ENCODE measurements around the gene HSPG2. TPM values are rescaled to one million over a fixed set of nuclear protein-coding genes. Genes with fewer than 3 reads are reported as not detected.

Gene HSPG2
- total RNA-seq, 1 donor: 265 TPM

- Histone ChIP-seq H3K27me3 (ENCODE audit: insufficient read depth, low read length) (no peaks in the 10 kb centered on the region), H3K4me3 (ENCODE audit: insufficient read depth, low read length) (peak overlapping the region; percentile 53), H2AFZ (ENCODE audit: low read length) (no peak overlapping the region), H3K27ac (ENCODE audit: low read depth, low read length) (peak overlapping the region; percentile 98), H3K36me3 (ENCODE audit: insufficient read depth, low read length) (peaks cover 22% of the 10 kb centered on the region), H3K9me3 (ENCODE audit: low read depth, low read length) (no peaks in the 10 kb centered on the region), H3K4me2 (ENCODE audit: insufficient read depth, low read length) (peak overlapping the region; percentile 75), H3K79me2 (ENCODE audit: insufficient read depth, low read length) (peaks cover 77% of the 10 kb centered on the region), H4K20me1 (ENCODE audit: insufficient read depth, low read length) (peaks cover 10% of the 10 kb centered on the region), H3K4me1 (ENCODE audit: insufficient read depth, low read length) (peaks cover 66% of the 10 kb centered on the region)
- no peak for DNase-seq (ENCODE audit: insufficient read length, low spot score, missing footprints)
- TF ChIP-seq CTCF (IDR thresholded peaks at IDR 0.05; ENCODE audit: extremely low read depth, low read depth, low read length): no peak
Observed at GRCh38 chr1:21933397-21934248, 3.5 kb downstream of the HSPG2 start.

GRCh38 chr1:21932127-21932526 is 5.0 kb downstream of the HSPG2 start:
- no peak for TF ChIP-seq CTCF (IDR thresholded peaks at IDR 0.05; ENCODE audit: extremely low read depth, low read depth, low read length)
- H3K79me2 ChIP-seq (ENCODE audit: insufficient read depth, low read length): peaks cover 92% of the 10 kb centered on the region
- peak overlapping the region; percentile 98 for H3K27ac ChIP-seq (ENCODE audit: low read depth, low read length)
- peaks cover 22% of the 10 kb centered on the region for H3K36me3 ChIP-seq (ENCODE audit: insufficient read depth, low read length)
- H3K9me3 ChIP-seq (ENCODE audit: low read depth, low read length): no peaks in the 10 kb centered on the region
- H2AFZ ChIP-seq (ENCODE audit: low read length): no peak overlapping the region
- peaks cover 67% of the 10 kb centered on the region for H3K4me1 ChIP-seq (ENCODE audit: insufficient read depth, low read length)
- H3K4me3 ChIP-seq (ENCODE audit: insufficient read depth, low read length): peak overlapping the region; percentile 31
- H3K27me3 ChIP-seq (ENCODE audit: insufficient read depth, low read length): no peaks in the 10 kb centered on the region
- H4K20me1 ChIP-seq (ENCODE audit: insufficient read depth, low read length): peaks cover 10% of the 10 kb centered on the region
- H3K4me2 ChIP-seq (ENCODE audit: insufficient read depth, low read length): peak overlapping the region; percentile 60
- DNase-seq (ENCODE audit: insufficient read length, low spot score, missing footprints): peak; percentile 91

- DNase-seq (ENCODE audit: insufficient read length, low spot score, missing footprints): peak; percentile 95
- Histone ChIP-seq H4K20me1 (ENCODE audit: insufficient read depth, low read length) (peaks cover 8% of the 10 kb centered on the region), H3K4me2 (ENCODE audit: insufficient read depth, low read length) (peak overlapping the region; percentile 67), H3K4me3 (ENCODE audit: insufficient read depth, low read length) (peak overlapping the region; percentile 16), H2AFZ (ENCODE audit: low read length) (no peak overlapping the region), H3K36me3 (ENCODE audit: insufficient read depth, low read length) (peaks cover 22% of the 10 kb centered on the region), H3K27ac (ENCODE audit: low read depth, low read length) (peak overlapping the region; percentile 98), H3K79me2 (ENCODE audit: insufficient read depth, low read length) (peaks cover 93% of the 10 kb centered on the region), H3K9me3 (ENCODE audit: low read depth, low read length) (no peaks in the 10 kb centered on the region), H3K27me3 (ENCODE audit: insufficient read depth, low read length) (no peaks in the 10 kb centered on the region), H3K4me1 (ENCODE audit: insufficient read depth, low read length) (peaks cover 73% of the 10 kb centered on the region)
- TF ChIP-seq CTCF (IDR thresholded peaks at IDR 0.05; ENCODE audit: extremely low read depth, low read depth, low read length): no peak
Observed at GRCh38 chr1:21931171-21932093, 5.7 kb downstream of the HSPG2 start.
